Subcutaneous abdominal adipose tissue (tissue), 5 donors: Measurements from ENCODE around the gene MAN1A1.
A peak's percentile ranks its signal among the peaks of the same experiment; 100 is the strongest.
"Not testable (repeated sequence)": the region's sequence is repeated elsewhere in the genome, so short reads cannot be mapped to it uniquely, and the experiment has no call there.

Experiments used
- H3K27ac ChIP-seq: one replicate; pipeline ENCODE4 v1.7.0; 2013; ENCODE audit warnings: low read depth, mild to moderate bottlenecking, inconsistent platforms, low read length, moderate library complexity
- H3K27me3 ChIP-seq, 5 donors: one replicate each; pipeline ENCODE4 v1.7.0; 2013; ENCODE audit warnings: low read length in 5 of 5, inconsistent platforms in 1 of 5; ENCODE audit not compliant: control insufficient read depth in 5 of 5, insufficient read depth in 4 of 5
- H3K36me3 ChIP-seq, 5 donors: one replicate each; pipeline ENCODE4 v1.7.0; 2013; ENCODE audit warnings: low read length in 5 of 5; ENCODE audit not compliant: control insufficient read depth in 5 of 5, insufficient read depth in 5 of 5
- H3K4me1 ChIP-seq, 5 donors: one replicate each; pipeline ENCODE4 v1.7.0; 2013; ENCODE audit warnings: low read length in 5 of 5, mild to moderate bottlenecking in 3 of 5, moderate library complexity in 1 of 5; ENCODE audit not compliant: control insufficient read depth in 5 of 5, insufficient read depth in 5 of 5
- H3K4me3 ChIP-seq, 5 donors: one replicate each; pipeline ENCODE4 v1.7.0; 2013; ENCODE audit warnings: low read length in 5 of 5, low read depth in 1 of 5
- H3K9ac ChIP-seq, 5 donors: one replicate each; pipeline ENCODE4 v1.7.0; 2013; ENCODE audit warnings: low read length in 5 of 5, mild to moderate bottlenecking in 4 of 5, moderate library complexity in 3 of 5
- H3K9me3 ChIP-seq, 5 donors: one replicate each; pipeline ENCODE4 v1.7.0; 2013; ENCODE audit warnings: low read length in 5 of 5; ENCODE audit not compliant: control insufficient read depth in 5 of 5
- donor health status: healthy.
- donor health status: healthy.
- donor health status: healthy.
- donor health status: healthy.
- donor health status: healthy.

Gene MAN1A1

DNA sequence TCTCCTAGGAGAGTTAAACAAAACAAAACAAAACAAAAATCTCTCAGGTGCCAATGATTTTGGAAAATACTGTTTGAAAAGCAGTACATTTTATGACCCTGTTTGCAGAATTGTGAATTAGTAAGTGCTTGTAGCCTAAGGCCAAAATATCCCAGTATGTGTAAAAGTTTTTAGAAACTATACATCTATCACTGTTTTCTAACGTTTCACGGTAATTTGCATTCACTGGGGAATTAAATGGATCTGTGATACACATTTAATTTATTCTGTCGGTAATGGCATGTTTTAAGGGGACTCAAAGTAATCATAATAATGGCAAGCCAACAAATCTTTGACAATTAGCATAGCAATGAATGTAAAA is 175.5 kb downstream of the MAN1A1 start:
- no peak overlapping the region for H3K4me3 ChIP-seq
- H3K4me1 ChIP-seq, result peaks cover 2 to 40% (median 10%) of the 10 kb centered on the region in 5 donors
- no peaks in the 10 kb centered on the region for H3K27me3 ChIP-seq
- H3K9ac ChIP-seq, result no peak overlapping the region
- peak overlapping the region; percentile 24 for H3K27ac ChIP-seq
- peaks cover 0 to 20% (median 5%) of the 10 kb centered on the region in 5 donors for H3K36me3 ChIP-seq
- no peaks in the 10 kb centered on the region for H3K9me3 ChIP-seq

DNA sequence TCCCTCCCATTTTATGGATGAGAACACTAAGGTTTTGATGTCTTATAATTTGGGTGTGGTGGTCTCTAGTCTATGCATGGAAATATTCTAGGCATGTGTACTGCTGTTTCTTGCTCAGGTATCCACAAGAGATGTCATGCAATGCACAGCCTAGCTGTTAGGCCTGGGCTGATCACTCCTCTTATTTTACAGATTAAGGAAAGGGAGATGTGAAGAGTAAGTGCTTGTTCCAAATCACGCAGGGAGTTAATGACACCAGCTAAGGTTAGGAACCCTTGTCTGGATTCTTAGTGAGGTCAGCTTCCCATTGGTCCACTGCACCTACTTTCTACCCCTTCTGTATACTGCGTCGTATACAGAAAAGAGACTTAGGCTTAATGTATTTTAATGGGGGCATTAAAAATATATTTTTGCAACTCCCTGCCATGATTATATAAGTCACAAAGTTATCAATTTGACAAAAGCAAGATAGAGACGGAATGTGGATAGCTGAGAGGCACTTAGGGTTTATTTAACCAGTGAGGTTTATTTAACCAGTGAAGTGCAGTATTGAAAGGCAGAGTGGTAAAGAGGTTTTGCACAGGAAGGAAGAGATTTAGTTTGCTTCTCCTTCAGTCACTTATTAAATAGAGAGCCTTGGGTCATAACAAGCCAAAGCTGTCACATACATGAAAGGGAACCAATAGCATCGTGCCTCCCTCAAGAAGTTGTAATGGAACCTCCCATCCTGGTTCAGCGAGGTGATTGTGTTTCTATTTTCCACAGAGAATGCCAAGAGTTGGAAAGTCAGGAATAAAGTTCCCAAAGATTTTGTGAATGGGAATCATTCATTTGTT is 176.1 kb downstream of the MAN1A1 start:
- H3K4me1 ChIP-seq, result peaks cover 2 to 40% (median 10%) of the 10 kb centered on the region in 5 donors
- H3K27ac ChIP-seq, result peak overlapping the region; percentile 24
- no peak overlapping the region for H3K4me3 ChIP-seq

DNA sequence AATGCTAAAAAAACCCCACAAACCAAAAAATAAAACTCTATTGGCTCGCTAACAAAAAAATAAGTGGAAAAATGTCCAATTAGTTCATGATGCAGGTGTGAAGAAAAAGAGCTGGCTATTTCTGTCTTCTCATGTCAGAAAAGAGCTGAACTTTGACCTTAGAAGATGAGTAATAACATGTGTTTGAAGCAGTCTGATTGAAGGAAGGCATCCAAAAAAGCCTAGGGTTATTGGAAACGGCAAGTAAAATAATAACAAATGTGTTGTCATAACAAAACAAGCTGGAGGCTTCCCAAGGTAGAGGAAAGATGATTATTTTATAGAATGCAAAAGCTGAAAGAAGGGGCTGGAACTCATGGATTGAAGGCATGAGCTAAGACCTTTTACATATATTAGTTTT is 176.7 kb downstream of the MAN1A1 start:
- Histone ChIP-seq H3K4me1 (peaks cover 2 to 40% (median 10%) of the 10 kb centered on the region in 5 donors), H3K27me3 (no peaks in the 10 kb centered on the region), H3K9me3 (no peaks in the 10 kb centered on the region), H3K27ac (peak overlapping the region; percentile 31), H3K4me3 (no peak overlapping the region), H3K36me3 (peaks cover 0 to 9% (median 3%) of the 10 kb centered on the region in 5 donors), H3K9ac (no peak overlapping the region)

More for the DNA sequence above, 176.1 kb downstream of the MAN1A1 start:
- H3K27me3 ChIP-seq, result no peaks in the 10 kb centered on the region
- H3K36me3 ChIP-seq, result peaks cover 0 to 14% (median 3%) of the 10 kb centered on the region in 5 donors
- H3K9me3 ChIP-seq, result no peaks in the 10 kb centered on the region
- no peak overlapping the region for H3K9ac ChIP-seq

DNA sequence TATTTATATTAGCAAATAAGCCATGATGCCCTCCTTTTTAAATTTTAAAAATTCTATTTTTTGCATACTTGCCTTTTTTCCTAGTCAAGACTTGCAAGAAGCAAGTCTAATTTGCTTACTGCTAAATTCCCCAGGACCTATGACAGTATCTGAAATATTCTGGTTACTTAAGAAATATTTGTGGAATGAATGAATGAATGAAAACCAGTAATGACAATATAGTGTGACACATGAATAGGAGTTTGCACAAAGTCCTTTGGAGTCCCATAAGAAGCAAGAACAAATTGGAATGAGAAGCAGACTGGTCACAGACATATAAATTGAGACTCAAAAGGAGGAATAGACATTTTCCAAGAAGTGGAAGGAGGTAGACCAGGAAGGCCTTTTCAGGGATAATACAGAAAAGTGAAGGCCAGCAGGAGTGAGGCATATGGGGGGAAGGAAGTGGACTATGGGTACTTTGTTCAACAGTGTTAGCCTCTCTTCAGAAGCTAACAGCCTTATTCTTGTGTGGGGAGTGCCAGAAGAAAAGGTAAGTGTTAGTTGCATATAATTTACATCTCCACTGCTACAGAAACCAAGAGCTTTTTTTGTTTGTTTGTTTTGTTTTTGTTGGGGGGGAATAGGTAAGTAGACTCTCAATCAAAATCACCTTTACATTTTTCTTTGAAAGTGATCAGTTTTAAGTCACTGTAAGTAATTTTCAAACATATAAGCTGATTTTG is 177.5 kb downstream of the MAN1A1 start:
- Histone ChIP-seq H3K4me3 (no peak overlapping the region), H3K9me3 (no peaks in the 10 kb centered on the region), H3K4me1 (peaks cover 2 to 40% (median 10%) of the 10 kb centered on the region in 5 donors), H3K36me3 (peaks cover 0 to 2% (median 0%) of the 10 kb centered on the region in 5 donors), H3K27me3 (no peaks in the 10 kb centered on the region), H3K27ac (peak overlapping the region; percentile 31), H3K9ac (no peak overlapping the region)

DNA sequence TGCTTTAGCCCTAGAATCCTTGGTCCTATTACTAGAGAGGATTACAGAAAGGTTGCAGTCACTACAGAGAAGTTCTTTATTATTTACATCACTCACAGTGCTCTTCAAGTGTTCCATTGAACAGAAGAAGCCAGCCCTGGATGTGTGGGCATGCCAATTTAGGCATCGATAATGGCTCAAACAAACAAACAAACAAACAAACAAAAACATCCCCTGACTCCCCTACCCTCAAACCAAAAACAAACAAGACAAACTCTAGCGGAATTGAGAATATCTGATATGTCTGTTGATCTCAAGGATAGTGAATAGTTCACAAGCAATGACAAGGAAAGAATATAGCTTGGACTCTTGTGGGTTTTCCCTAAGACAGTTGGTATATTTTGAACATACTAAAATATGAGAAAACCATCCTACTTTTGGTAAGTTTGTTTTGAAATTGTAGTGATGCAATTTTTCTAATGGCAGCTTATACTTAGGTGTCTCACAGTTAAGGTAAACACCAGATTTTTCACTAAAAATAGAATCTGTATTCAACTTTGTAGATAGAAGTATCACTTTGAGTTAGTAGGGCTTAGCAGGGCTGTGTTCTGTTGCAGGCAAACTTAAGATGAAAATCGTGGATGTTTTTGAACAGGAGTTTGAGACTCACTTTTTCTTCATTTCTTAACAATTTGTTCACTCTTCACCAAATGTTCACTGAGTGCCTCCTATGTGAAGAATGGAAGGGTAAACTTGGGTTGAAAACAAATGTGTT is 178.3 kb downstream of the MAN1A1 start:
- no peaks in the 10 kb centered on the region for H3K27me3 ChIP-seq
- H3K9ac ChIP-seq, result no peak overlapping the region
- no peaks in the 10 kb centered on the region for H3K36me3 ChIP-seq
- no peak overlapping the region for H3K27ac ChIP-seq
- no peak overlapping the region for H3K4me3 ChIP-seq
- H3K4me1 ChIP-seq, result peaks cover 2 to 35% (median 10%) of the 10 kb centered on the region in 5 donors
- H3K9me3 ChIP-seq, result no peaks in the 10 kb centered on the region

DNA sequence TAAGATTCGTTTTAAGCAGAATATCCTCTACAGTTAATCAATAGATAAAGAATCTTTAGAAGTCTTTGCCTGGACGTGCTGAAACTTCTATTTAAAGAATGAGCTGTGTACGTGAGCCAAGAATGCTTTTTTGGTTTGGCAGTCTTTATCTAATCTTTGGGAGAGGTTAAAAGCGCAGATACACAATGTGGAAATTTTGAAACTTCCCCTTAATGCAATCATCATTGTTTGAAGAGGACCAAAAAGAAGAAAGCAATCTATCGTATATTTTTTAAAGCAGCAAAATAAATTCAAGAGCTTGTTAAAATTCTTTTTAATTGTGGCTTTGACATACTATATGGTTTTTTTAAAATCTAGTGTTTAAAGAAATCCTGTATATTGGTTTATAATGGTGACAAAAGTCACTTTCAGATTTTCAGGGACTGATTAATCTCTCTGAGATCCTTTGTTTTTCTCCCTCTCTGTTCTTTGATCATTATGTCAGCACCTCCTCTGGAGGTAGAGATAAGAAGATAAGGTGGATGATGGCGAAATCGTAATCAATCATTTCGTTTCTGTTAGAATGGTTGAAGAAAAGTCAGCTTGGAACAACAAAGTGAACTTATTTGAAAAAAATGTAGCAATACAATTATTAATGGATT is 179.0 kb downstream of the MAN1A1 start:
- no peak overlapping the region for H3K4me3 ChIP-seq
- peaks cover 0 to 28% (median 7%) of the 10 kb centered on the region in 5 donors for H3K4me1 ChIP-seq
- H3K9ac ChIP-seq, result no peak overlapping the region
- no peak overlapping the region for H3K27ac ChIP-seq
- no peaks in the 10 kb centered on the region for H3K27me3 ChIP-seq
- H3K36me3 ChIP-seq, result no peaks in the 10 kb centered on the region
- no peaks in the 10 kb centered on the region for H3K9me3 ChIP-seq

DNA sequence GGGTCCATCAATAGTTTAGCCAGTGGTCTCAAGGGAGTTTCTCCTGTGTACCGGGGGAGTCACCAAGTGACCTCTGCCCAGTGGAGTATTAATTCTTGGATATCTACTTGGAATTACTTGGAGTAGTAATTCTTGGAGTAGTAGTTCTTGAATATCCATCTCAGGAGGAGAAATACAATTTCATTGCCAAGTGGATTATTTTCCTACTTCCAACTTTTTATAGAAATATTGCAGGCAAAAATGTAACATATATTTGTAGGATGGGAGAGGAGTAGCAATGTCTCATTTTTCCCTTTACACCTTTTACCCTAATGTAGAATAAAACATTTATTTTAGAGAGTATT is 179.5 kb downstream of the MAN1A1 start:
- Histone ChIP-seq H3K9me3 (no peaks in the 10 kb centered on the region), H3K4me3 (no peak overlapping the region), H3K36me3 (no peaks in the 10 kb centered on the region), H3K4me1 (peaks cover 0 to 25% (median 7%) of the 10 kb centered on the region in 5 donors), H3K9ac (no peak overlapping the region), H3K27me3 (no peaks in the 10 kb centered on the region), H3K27ac (no peak overlapping the region)

DNA sequence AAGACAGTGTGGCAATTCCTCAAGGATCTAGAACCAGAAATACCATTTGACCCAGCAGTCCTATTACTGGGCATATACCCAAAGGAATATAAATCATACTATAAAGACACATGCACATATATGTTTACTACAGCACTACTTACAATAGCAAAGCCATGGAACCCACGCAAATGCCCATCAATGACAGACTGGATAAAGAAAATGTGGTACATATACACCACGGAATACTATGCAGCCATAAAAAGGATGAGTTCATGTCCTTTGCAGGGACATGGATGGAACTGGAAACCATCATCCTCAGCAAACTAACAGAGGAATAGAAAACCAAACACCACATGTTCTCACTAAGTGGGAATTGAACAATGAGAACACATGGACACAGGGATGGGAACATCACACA is 180.2 kb downstream of the MAN1A1 start:
- H3K27me3 ChIP-seq, H3K9ac ChIP-seq, H3K36me3 ChIP-seq, H3K9me3 ChIP-seq, H3K4me3 ChIP-seq, H3K27ac ChIP-seq: not testable (repeated sequence)
- H3K4me1 ChIP-seq, result peaks cover 0 to 25% (median 7%) of the 10 kb centered on the region in 5 donors

DNA sequence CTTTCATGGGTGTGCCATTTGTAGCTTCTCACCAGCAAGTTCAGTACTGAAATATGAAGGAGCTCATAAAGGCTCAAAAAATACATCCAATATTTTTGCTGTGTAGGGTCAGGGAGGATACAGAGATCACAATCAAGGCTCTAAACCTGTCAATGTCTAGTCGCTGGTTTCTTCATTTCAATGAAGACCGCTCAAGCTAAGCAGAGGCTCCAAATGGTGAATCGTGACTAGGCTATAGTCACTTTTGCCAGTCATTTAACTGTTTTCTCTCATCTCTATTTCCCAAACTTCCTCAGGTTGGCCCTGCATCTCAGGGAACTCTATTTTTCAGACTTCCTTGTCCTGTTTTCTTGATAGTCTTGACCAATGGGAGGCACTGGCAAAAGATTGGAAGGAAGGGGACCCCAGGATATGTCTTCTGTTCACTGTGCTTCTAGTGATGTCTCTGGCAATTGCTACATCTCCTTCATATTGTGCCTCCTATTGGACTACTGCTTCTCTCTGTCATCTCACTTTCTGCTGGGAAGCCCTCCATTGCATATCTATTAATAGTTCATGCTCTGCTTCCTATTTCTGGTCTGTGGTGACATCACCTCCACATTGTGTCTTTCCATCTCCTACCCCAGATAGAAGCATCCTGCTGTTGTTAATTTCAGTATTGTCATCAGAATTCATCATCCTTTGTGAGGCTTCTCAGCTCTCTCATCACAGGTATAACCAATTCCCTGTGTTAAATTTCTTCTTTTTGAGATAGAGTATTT is 183.4 kb downstream of the MAN1A1 start:
- H3K4me1 ChIP-seq, result peaks cover under 1 to 10% (median 4%) of the 10 kb centered on the region in 5 donors
- no peak overlapping the region for H3K4me3 ChIP-seq
- H3K36me3 ChIP-seq, result no peaks in the 10 kb centered on the region
- H3K27me3 ChIP-seq, result no peaks in the 10 kb centered on the region
- H3K27ac ChIP-seq, result no peak overlapping the region
- no peak overlapping the region for H3K9ac ChIP-seq
- H3K9me3 ChIP-seq, result no peaks in the 10 kb centered on the region
